Neural progenitor cell (in vitro differentiated cells): Measurements from ENCODE around the gene GTF2F1.

Experiments
- CTCF ChIP-seq: fragments of 200-600 bp; sonication (generic); IDR thresholded peaks from 2 replicates; pipeline ENCODE4 v1.5.1; 2017; ENCODE audit warnings: antibody characterized with exemption, mild to moderate bottlenecking
- EZH2 ChIP-seq: fragments of 200-600 bp; sonication (generic); IDR thresholded peaks from 2 replicates; pipeline ENCODE4 v1.6.1; 2017; ENCODE audit warnings: antibody characterized with exemption, mild to moderate bottlenecking, moderate library complexity
- EZH2phosphoT487 ChIP-seq: fragments of 200-600 bp; sonication (generic); IDR thresholded peaks from 2 replicates; pipeline ENCODE4 v1.6.1; 2017; ENCODE audit warnings: antibody characterized with exemption

- TF ChIP-seq CTCF (no peak), EZH2phosphoT487 (no peak), EZH2 (no peak)
Measured at GRCh38 chr19:6373096-6373812, 19.7 kb downstream of the GTF2F1 start.
